Measurements from ENCODE around the gene CACTIN. TPM values are rescaled to one million over a fixed set of nuclear protein-coding genes. Genes with fewer than 3 reads are reported as not detected.

CACTIN gene
- total and polyA plus RNA-seq, 7 donors = 6.2 to 23.9 (median 20.5) TPM

DNA sequence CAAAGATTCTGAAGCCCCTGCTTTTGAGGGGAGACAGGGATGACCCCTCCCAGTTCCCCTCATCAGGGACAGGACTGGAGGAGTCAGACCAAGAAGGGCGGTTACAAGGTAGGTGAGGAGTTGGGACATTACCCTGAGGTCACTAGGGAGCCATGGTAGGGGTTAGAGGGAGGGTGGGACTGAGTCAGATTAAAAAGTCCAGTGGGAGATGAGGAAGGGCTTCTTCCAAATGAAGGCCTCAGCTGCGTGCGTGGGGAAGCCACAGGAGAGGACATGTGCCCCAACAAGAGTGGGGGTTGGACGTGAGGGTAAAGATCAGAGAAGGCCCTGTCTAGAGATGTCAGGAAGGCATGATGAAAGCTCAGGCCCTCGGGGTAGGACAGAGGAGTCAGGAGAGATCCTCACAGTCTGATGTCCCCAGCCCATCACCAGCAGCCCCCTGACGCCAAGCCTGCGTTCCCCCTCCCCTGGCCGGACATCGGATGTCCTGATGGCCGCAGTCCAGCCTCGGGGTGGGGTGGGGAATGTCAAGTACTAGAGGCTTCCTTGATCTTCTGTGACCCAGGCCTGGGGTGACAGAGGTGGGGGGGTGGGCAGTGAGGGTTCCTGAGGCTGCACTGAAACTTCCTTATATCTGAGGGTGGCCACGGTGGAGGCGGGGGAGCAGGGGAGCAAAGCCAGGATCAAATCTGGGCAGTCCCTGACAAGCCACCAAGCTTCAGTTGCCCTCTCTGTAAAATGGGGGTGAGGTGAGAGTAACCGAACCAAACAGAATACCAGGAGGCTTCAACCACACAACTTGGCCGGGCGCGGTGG, 62.7 kb downstream of the CACTIN start:
- Histone ChIP-seq H3K27me3 (no peaks in the 10 kb centered on the region), H3K4me1 (no peaks in the 10 kb centered on the region), H3K4me3 (no peak overlapping the region), H3K27ac (no peak overlapping the region), H3K9me3 (no peaks in the 10 kb centered on the region), H3K36me3 (no peaks in the 10 kb centered on the region)
- TF ChIP-seq CTCF (IDR thresholded peaks at IDR 0.05) (no peak), POLR2AphosphoS5 (IDR thresholded peaks at IDR 0.05) (no peak), POLR2A (IDR thresholded peaks at IDR 0.05) (no peak), EP300 (IDR thresholded peaks at IDR 0.05) (no peak)
- no peak for DNase-seq
- intact Hi-C loops (cut with DNase I) = no loop called here
- WGBS, 2 donors = 80 to 87% methylated on average over 17 of the region's 17 CpGs

Small RNA genes lying within 50 kb of the gene (small RNA-seq; reads per million reads assigned to genes)
- gene AC005786.1 = 0 reads per million in 3 donors

Other genes starting within 250 kb of the CACTIN start
- not detected for gene SMIM24, start 146.3 kb downstream of the CACTIN start, total RNA-seq
- 10 to 100 TPM; 15.1 to 72.7 (median 30.3) TPM for gene SMIM24, start 146.3 kb downstream of the CACTIN start, polyA plus RNA-seq
- not detected for gene SMIM44, start 143.3 kb downstream of the CACTIN start, total RNA-seq
- 1 to 10 TPM in 1 of 3 donors, not detected in 2; 2.9 TPM for gene SMIM44, start 143.3 kb downstream of the CACTIN start, polyA plus RNA-seq
- gene DOHH, start 126.1 kb downstream of the CACTIN start, total RNA-seq = 10 to 100 TPM; 11.7 to 18.1 (median 17.0) TPM
- gene DOHH, start 126.1 kb downstream of the CACTIN start, polyA plus RNA-seq = 10 to 100 TPM in 1 of 3 donors, 1 to 10 TPM in 2; 7.2 to 22.5 (median 7.2) TPM
- 10 to 100 TPM; 11.8 to 44.6 (median 20.5) TPM for gene FZR1, start 120.5 kb downstream of the CACTIN start, total RNA-seq
- 10 to 100 TPM; 11.4 to 33.3 (median 13.9) TPM for gene FZR1, start 120.5 kb downstream of the CACTIN start, polyA plus RNA-seq
- 1 to 10 TPM in 1 of 4 donors, not detected in 3; 1.4 TPM for gene TEKTIP1, start 87.6 kb downstream of the CACTIN start, total RNA-seq
- gene TEKTIP1, start 87.6 kb downstream of the CACTIN start, polyA plus RNA-seq = 1 to 10 TPM in 1 of 3 donors, not detected in 2; 1.5 TPM
- gene MFSD12, start 69.2 kb downstream of the CACTIN start, total RNA-seq = 10 to 100 TPM; 13.7 to 36.0 (median 22.6) TPM
- gene MFSD12, start 69.2 kb downstream of the CACTIN start, polyA plus RNA-seq = 10 to 100 TPM in 1 of 3 donors, 1 to 10 TPM in 2; 2.4 to 53.5 (median 8.6) TPM
- gene HMG20B, start 53.8 kb downstream of the CACTIN start, total RNA-seq = 100 to 1,000 TPM; 105 to 148 (median 120) TPM
- gene HMG20B, start 53.8 kb downstream of the CACTIN start, polyA plus RNA-seq = 10 to 100 TPM; 61.3 to 85.9 (median 78.2) TPM
- gene GIPC3, start 41.3 kb downstream of the CACTIN start, total RNA-seq = under 1 TPM in 2 of 4 donors, not detected in 2; under 0.01 to 0.83 TPM
- gene GIPC3, start 41.3 kb downstream of the CACTIN start, polyA plus RNA-seq = 1 to 10 TPM in 1 of 3 donors, not detected in 2; 1.0 TPM
- 1 to 10 TPM in 1 of 4 donors, under 1 TPM in 3; 0.36 to 3.6 (median 0.68) TPM for gene TBXA2R, start 19.9 kb downstream of the CACTIN start, total RNA-seq
- 1 to 10 TPM in 1 of 3 donors, under 1 TPM in 1, not detected in 1; 0.69 to 1.4 TPM for gene TBXA2R, start 19.9 kb downstream of the CACTIN start, polyA plus RNA-seq
- 10 to 100 TPM; 27.8 to 68.7 (median 44.2) TPM for gene PIP5K1C, start 73.7 kb upstream of the CACTIN start, total RNA-seq
- gene PIP5K1C, start 73.7 kb upstream of the CACTIN start, polyA plus RNA-seq = 10 to 100 TPM in 2 of 3 donors, 1 to 10 TPM in 1; 7.8 to 21.0 (median 11.6) TPM
- gene TJP3, start 81.6 kb upstream of the CACTIN start, total RNA-seq = 1 to 10 TPM in 1 of 4 donors, under 1 TPM in 2, not detected in 1; 0.33 to 2.8 (median 0.36) TPM
- 100 to 1,000 TPM; 158 to 245 (median 168) TPM for gene TJP3, start 81.6 kb upstream of the CACTIN start, polyA plus RNA-seq
- 10 to 100 TPM; 17.8 to 42.9 (median 23.0) TPM for gene APBA3, start 134.9 kb upstream of the CACTIN start, total RNA-seq
- gene APBA3, start 134.9 kb upstream of the CACTIN start, polyA plus RNA-seq = 10 to 100 TPM; 12.0 to 19.5 (median 13.2) TPM
- 100 to 1,000 TPM in 3 of 4 donors, 10 to 100 TPM in 1; 80.6 to 123 (median 103) TPM for gene MRPL54, start 135.9 kb upstream of the CACTIN start, total RNA-seq
- gene MRPL54, start 135.9 kb upstream of the CACTIN start, polyA plus RNA-seq = 100 to 1,000 TPM in 2 of 3 donors, 10 to 100 TPM in 1; 87.7 to 185 (median 168) TPM
- gene RAX2, start 145.4 kb upstream of the CACTIN start, total RNA-seq = not detected
- gene RAX2, start 145.4 kb upstream of the CACTIN start, polyA plus RNA-seq = not detected
- 1 to 10 TPM in 1 of 4 donors, not detected in 3; 1.8 TPM for gene MATK, start 159.6 kb upstream of the CACTIN start, total RNA-seq
- gene MATK, start 159.6 kb upstream of the CACTIN start, polyA plus RNA-seq = 1 to 10 TPM in 2 of 3 donors, not detected in 1; 6.6 to 7.7 TPM
- gene ZFR2, start 242.2 kb upstream of the CACTIN start, total RNA-seq = 1 to 10 TPM in 1 of 4 donors, under 1 TPM in 2, not detected in 1; under 0.01 to 1.2 (median 0.71) TPM
- under 1 TPM in 1 of 3 donors, not detected in 2; 0.22 TPM for gene ZFR2, start 242.2 kb upstream of the CACTIN start, polyA plus RNA-seq

Measured in sigmoid colon (tissue), 7 donors.